Measurements from ENCODE around the gene ATP8A2.
"Not testable (repeated sequence)": the region's sequence is repeated elsewhere in the genome, so short reads cannot be mapped to it uniquely, and the experiment has no call there.

DNA sequence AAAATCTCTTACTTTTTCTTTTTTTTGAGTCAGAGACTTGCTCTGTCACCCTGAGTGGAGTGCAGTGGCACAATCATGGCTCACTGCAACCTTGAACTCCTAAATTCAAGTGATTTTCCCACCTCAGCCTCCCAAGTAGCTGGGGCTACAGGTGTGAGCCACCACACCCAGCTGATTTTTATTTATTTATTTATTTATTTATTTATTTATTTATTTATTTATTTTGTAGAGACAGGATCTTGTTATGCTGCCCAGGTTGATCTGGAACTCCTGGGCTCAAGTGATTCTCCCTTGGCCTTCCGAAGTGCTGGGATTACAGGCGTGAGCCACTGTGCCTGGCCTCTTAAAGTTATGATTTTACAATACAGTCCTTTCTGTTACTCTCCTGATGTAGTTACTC lies 696.6 kb downstream of the ATP8A2 start:
- TF ChIP-seq, protein P1, sequence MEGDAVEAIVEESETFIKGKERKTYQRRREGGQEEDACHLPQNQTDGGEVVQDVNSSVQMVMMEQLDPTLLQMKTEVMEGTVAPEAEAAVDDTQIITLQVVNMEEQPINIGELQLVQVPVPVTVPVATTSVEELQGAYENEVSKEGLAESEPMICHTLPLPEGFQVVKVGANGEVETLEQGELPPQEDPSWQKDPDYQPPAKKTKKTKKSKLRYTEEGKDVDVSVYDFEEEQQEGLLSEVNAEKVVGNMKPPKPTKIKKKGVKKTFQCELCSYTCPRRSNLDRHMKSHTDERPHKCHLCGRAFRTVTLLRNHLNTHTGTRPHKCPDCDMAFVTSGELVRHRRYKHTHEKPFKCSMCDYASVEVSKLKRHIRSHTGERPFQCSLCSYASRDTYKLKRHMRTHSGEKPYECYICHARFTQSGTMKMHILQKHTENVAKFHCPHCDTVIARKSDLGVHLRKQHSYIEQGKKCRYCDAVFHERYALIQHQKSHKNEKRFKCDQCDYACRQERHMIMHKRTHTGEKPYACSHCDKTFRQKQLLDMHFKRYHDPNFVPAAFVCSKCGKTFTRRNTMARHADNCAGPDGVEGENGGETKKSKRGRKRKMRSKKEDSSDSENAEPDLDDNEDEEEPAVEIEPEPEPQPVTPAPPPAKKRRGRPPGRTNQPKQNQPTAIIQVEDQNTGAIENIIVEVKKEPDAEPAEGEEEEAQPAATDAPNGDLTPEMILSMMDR (conservative IDR thresholded peaks at IDR 0.05; ENCODE audit: low read length), result not testable (repeated sequence)
- not testable (repeated sequence) for TF ChIP-seq EZH2phosphoT487 (IDR thresholded peaks at IDR 0.05; ENCODE audit: borderline replicate concordance, low read depth, low read length)

Data from OCI-LY7 (cell line).